Tibial nerve (tissue), 4 donors: ENCODE results near the gene TKTL1. TPM values are rescaled to one million over a fixed set of nuclear protein-coding genes. Genes with fewer than 3 reads are reported as not detected.

Experiments
- DNase-seq, 2 donors: peaks; one replicate each; pipeline ENCODE4 v3.0.0-alpha.2; 2019; ENCODE audit warnings: low spot score in 2 of 2
- H3K27ac ChIP-seq, 4 donors: fragments of 200-600 bp; sonication (generic) in 3 of 4; one replicate each; pipeline ENCODE4 v1.5.1; 2017 to 2019; ENCODE audit warnings: mild to moderate bottlenecking in 1 of 4
- H3K27me3 ChIP-seq, 2 donors: fragments of 200-600 bp; sonication (generic) in 1 of 2; one replicate each; pipeline versions ENCODE4 v1.5.1 to v1.6.0; 2017 to 2019
- H3K36me3 ChIP-seq, 3 donors: fragments of 200-600 bp; sonication (generic); one replicate each; pipeline ENCODE4 v1.5.1; 2018 to 2019
- H3K4me1 ChIP-seq, 4 donors: fragments of 200-600 bp; sonication (generic) in 3 of 4; one replicate each; pipeline ENCODE4 v1.5.1; 2017 to 2019
- H3K4me3 ChIP-seq, 4 donors: fragments of 200-600 bp; sonication (generic) in 3 of 4; one replicate each; pipeline ENCODE4 v1.5.1; 2017 to 2019; ENCODE audit warnings: mild to moderate bottlenecking in 1 of 4, moderate library complexity in 1 of 4
- H3K9me3 ChIP-seq, 4 donors: fragments of 200-600 bp; sonication (generic) in 3 of 4; one replicate each; pipeline ENCODE4 v1.5.1; 2017 to 2019
- CTCF ChIP-seq, 5 experiments: fragments of 200-600 bp in 3 of 5; fragments of 450-650 bp in 2 of 5; sonication (generic) in 3 of 5; IDR thresholded peaks; one replicate each; pipeline ENCODE4 v1.5.1; 2016 to 2019; ENCODE audit warnings: antibody characterized with exemption in 5 of 5, mild to moderate bottlenecking in 3 of 5, moderate library complexity in 2 of 5
- EP300 ChIP-seq, 2 donors: sonication (generic); formaldehyde crosslinking; IDR thresholded peaks; one replicate each; pipeline ENCODE4 v1.6.1; 2017; ENCODE audit warnings: antibody characterized with exemption in 2 of 2, mild to moderate bottlenecking in 1 of 2
- POLR2A ChIP-seq, 2 donors: fragments of 450-650 bp; IDR thresholded peaks; one replicate each; pipeline ENCODE4 v1.6.1; 2017; ENCODE audit warnings: antibody characterized with exemption in 2 of 2, mild to moderate bottlenecking in 2 of 2, moderate library complexity in 2 of 2
- WGBS, 2 donors: methylation state at CpG; one replicate each; pipeline ENCODE4 v1.1.5; 2018; 5-methylcytosine and 5-hydroxymethylcytosine counted together
- total RNA-seq, 4 donors: library from RNA; depleted of rRNA; stranded (reverse); fragments of >200 nt; gene quantifications; one replicate each; pipeline ENCODE4 v1.1.0, GENCODE V29; 2016

Gene TKTL1
- total RNA-seq, 4 donors from 2014 or later, result not detected

- no peaks in the 10 kb centered on the region for H3K9me3 ChIP-seq
- no peak overlapping the region for H3K4me3 ChIP-seq
- peaks cover 0 to 4% of the 10 kb centered on the region in 2 donors for H3K27me3 ChIP-seq
- no peaks in the 10 kb centered on the region for H3K4me1 ChIP-seq
- TF ChIP-seq POLR2A (IDR thresholded peaks at IDR 0.05), result no peak
- peak in 4 of 5 experiments; percentile 13 to 57 (median 32) for TF ChIP-seq CTCF (IDR thresholded peaks at IDR 0.05)
- no peak overlapping the region for H3K27ac ChIP-seq
- 17 to 33% methylated on average over 7 of the region's 7 CpGs for WGBS, 2 donors
- DNase-seq, result peak in 1 of 2 donors; percentile 29
- H3K36me3 ChIP-seq, result no peaks in the 10 kb centered on the region
Observed at GRCh38 chrX:154317391-154317995, 21.9 kb downstream of the TKTL1 start.

GRCh38 chrX:154320406-154320805, 24.8 kb downstream of the TKTL1 start:
- H3K4me1 ChIP-seq, result no peaks in the 10 kb centered on the region
- 89 to 97% methylated on average over 9 to 11 of the region's 11 CpGs for WGBS, 2 donors
- no peaks in the 10 kb centered on the region for H3K36me3 ChIP-seq
- H3K27ac ChIP-seq, result no peak overlapping the region
- peaks cover 0 to 4% of the 10 kb centered on the region in 2 donors for H3K27me3 ChIP-seq
- no peak for DNase-seq
- no peaks in the 10 kb centered on the region for H3K9me3 ChIP-seq
- H3K4me3 ChIP-seq, result no peak overlapping the region
- TF ChIP-seq CTCF (IDR thresholded peaks at IDR 0.05) (no peak), POLR2A (IDR thresholded peaks at IDR 0.05) (no peak), EP300 (IDR thresholded peaks at IDR 0.05) (no peak)

GRCh38 chrX:154321152-154321551, 25.6 kb downstream of the TKTL1 start:
- TF ChIP-seq EP300 (IDR thresholded peaks at IDR 0.05) (no peak), POLR2A (IDR thresholded peaks at IDR 0.05) (no peak), CTCF (IDR thresholded peaks at IDR 0.05) (no peak)
- peaks cover 0 to 1% (median 0%) of the 10 kb centered on the region in 4 donors for H3K4me1 ChIP-seq
- 83 to 85% methylated on average over 3 to 7 of the region's 7 CpGs for WGBS, 2 donors
- no peak overlapping the region for H3K27ac ChIP-seq
- no peaks in the 10 kb centered on the region for H3K9me3 ChIP-seq
- peaks cover 0 to 4% of the 10 kb centered on the region in 2 donors for H3K27me3 ChIP-seq
- no peaks in the 10 kb centered on the region for H3K36me3 ChIP-seq
- no peak overlapping the region for H3K4me3 ChIP-seq
- no peak for DNase-seq

- H3K27ac ChIP-seq, result no peak overlapping the region
- DNase-seq, result no peak
- peaks cover 0 to 4% of the 10 kb centered on the region in 2 donors for H3K27me3 ChIP-seq
- H3K36me3 ChIP-seq, result no peaks in the 10 kb centered on the region
- H3K4me3 ChIP-seq, result no peak overlapping the region
- TF ChIP-seq EP300 (IDR thresholded peaks at IDR 0.05) (no peak), CTCF (IDR thresholded peaks at IDR 0.05) (no peak), POLR2A (IDR thresholded peaks at IDR 0.05) (no peak)
- H3K4me1 ChIP-seq, result peaks cover 0 to 6% (median 0%) of the 10 kb centered on the region in 4 donors
- no peaks in the 10 kb centered on the region for H3K9me3 ChIP-seq
- 63 to 72% methylated on average over 10 of the region's 10 CpGs for WGBS, 2 donors
Observed at GRCh38 chrX:154321594-154321993, 26.0 kb downstream of the TKTL1 start.

GRCh38 chrX:154322890-154323289, 27.3 kb downstream of the TKTL1 start:
- Histone ChIP-seq H3K4me1 (peaks cover 0 to 19% (median 0%) of the 10 kb centered on the region in 4 donors), H3K27me3 (peaks cover 0 to 4% of the 10 kb centered on the region in 2 donors), H3K9me3 (no peaks in the 10 kb centered on the region), H3K36me3 (no peaks in the 10 kb centered on the region), H3K27ac (no peak overlapping the region), H3K4me3 (no peak overlapping the region)
- 69 to 80% methylated on average over 10 of the region's 10 CpGs for WGBS, 2 donors
- TF ChIP-seq POLR2A (IDR thresholded peaks at IDR 0.05), result no peak
- TF ChIP-seq EP300 (IDR thresholded peaks at IDR 0.05), result no peak
- TF ChIP-seq CTCF (IDR thresholded peaks at IDR 0.05), result no peak
- no peak for DNase-seq
